Measurements from ENCODE around the gene LRP2BP. TPM values are rescaled to one million over a fixed set of nuclear protein-coding genes. Genes with fewer than 3 reads are reported as not detected.

LRP2BP gene
- total RNA-seq, 1 experiment from 2014 or later = 0.33 TPM

DNA sequence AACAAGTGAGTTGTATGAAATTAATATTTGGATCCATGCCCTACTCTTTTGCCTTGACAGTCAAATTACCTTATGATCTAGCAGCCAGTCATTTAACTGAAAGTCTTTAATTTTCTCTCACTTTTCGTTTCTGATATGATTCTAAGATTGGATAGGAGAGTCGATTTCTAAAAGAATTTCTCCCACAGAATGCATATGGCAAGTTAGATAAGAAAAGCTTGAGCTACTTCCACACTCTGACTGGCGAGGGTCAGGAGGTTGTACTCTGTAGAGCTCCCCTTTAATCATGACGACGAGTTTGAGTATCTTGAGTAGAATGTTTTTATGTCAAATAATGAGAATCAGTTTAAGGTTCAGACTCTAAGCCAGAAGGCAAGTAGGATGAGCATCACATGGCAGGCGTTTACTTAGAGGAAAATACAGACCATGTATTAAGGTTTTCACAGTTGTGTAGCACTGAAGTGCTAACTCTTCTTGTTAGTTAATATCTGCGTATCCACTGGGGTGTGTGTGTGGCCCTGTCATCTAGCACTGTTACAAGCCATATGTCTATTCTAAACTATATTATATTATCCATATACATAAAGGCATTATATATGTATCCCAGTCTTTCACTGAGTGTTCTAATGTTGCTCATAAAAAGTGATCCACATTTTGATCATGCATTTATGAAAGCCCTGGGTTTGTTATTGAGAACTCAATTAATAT lies 37.8 kb downstream of the LRP2BP start:
- Mint-ChIP-seq H3K27ac (no peak overlapping the region; the same call in 1 of the 2 replicates), H3K4me3 (no peak overlapping the region), H3K36me3 (peaks cover 9% of the 10 kb centered on the region; the same call in 1 of the 2 replicates), H3K27me3 (ENCODE audit: low read depth) (no peaks in the 10 kb centered on the region), H3K4me1 (peaks cover 5% of the 10 kb centered on the region), H3K9me3 (no peaks in the 10 kb centered on the region)
- CTCF ChIA-PET = no interaction called here
- DNase-seq (ENCODE audit: low spot score) = no peak
- no peak for ATAC-seq
- no peak for TF ChIP-seq JAZF1 (CRISPR knock-in tag; IDR thresholded peaks at IDR 0.05)
- TF ChIP-seq, protein P1, sequence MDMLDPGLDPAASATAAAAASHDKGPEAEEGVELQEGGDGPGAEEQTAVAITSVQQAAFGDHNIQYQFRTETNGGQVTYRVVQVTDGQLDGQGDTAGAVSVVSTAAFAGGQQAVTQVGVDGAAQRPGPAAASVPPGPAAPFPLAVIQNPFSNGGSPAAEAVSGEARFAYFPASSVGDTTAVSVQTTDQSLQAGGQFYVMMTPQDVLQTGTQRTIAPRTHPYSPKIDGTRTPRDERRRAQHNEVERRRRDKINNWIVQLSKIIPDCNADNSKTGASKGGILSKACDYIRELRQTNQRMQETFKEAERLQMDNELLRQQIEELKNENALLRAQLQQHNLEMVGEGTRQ (CRISPR knock-in tag; IDR thresholded peaks at IDR 0.05) = no peak
- TF ChIP-seq, protein P2, sequence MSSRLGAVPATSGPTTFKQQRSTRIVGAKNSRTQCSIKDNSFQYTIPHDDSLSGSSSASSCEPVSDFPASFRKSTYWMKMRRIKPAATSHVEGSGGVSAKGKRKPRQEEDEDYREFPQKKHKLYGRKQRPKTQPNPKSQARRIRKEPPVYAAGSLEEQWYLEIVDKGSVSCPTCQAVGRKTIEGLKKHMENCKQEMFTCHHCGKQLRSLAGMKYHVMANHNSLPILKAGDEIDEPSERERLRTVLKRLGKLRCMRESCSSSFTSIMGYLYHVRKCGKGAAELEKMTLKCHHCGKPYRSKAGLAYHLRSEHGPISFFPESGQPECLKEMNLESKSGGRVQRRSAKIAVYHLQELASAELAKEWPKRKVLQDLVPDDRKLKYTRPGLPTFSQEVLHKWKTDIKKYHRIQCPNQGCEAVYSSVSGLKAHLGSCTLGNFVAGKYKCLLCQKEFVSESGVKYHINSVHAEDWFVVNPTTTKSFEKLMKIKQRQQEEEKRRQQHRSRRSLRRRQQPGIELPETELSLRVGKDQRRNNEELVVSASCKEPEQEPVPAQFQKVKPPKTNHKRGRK (CRISPR knock-in tag; IDR thresholded peaks at IDR 0.05; ENCODE audit: borderline replicate concordance) = no peak
- TF ChIP-seq, protein P3, sequence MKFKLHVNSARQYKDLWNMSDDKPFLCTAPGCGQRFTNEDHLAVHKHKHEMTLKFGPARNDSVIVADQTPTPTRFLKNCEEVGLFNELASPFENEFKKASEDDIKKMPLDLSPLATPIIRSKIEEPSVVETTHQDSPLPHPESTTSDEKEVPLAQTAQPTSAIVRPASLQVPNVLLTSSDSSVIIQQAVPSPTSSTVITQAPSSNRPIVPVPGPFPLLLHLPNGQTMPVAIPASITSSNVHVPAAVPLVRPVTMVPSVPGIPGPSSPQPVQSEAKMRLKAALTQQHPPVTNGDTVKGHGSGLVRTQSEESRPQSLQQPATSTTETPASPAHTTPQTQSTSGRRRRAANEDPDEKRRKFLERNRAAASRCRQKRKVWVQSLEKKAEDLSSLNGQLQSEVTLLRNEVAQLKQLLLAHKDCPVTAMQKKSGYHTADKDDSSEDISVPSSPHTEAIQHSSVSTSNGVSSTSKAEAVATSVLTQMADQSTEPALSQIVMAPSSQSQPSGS (CRISPR knock-in tag; IDR thresholded peaks at IDR 0.05; ENCODE audit: borderline replicate concordance, low read depth) = no peak
- TF ChIP-seq, protein P4, sequence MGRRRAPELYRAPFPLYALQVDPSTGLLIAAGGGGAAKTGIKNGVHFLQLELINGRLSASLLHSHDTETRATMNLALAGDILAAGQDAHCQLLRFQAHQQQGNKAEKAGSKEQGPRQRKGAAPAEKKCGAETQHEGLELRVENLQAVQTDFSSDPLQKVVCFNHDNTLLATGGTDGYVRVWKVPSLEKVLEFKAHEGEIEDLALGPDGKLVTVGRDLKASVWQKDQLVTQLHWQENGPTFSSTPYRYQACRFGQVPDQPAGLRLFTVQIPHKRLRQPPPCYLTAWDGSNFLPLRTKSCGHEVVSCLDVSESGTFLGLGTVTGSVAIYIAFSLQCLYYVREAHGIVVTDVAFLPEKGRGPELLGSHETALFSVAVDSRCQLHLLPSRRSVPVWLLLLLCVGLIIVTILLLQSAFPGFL (CRISPR knock-in tag; IDR thresholded peaks at IDR 0.05; ENCODE audit: borderline replicate concordance) = no peak
- TF ChIP-seq ATF1 (CRISPR knock-in tag; IDR thresholded peaks at IDR 0.05) = no peak
- no peak for TF ChIP-seq ZNF232 (CRISPR knock-in tag; IDR thresholded peaks at IDR 0.05)
- no peak for TF ChIP-seq ZNF416 (CRISPR knock-in tag; IDR thresholded peaks at IDR 0.05)
- TF ChIP-seq, protein P5, sequence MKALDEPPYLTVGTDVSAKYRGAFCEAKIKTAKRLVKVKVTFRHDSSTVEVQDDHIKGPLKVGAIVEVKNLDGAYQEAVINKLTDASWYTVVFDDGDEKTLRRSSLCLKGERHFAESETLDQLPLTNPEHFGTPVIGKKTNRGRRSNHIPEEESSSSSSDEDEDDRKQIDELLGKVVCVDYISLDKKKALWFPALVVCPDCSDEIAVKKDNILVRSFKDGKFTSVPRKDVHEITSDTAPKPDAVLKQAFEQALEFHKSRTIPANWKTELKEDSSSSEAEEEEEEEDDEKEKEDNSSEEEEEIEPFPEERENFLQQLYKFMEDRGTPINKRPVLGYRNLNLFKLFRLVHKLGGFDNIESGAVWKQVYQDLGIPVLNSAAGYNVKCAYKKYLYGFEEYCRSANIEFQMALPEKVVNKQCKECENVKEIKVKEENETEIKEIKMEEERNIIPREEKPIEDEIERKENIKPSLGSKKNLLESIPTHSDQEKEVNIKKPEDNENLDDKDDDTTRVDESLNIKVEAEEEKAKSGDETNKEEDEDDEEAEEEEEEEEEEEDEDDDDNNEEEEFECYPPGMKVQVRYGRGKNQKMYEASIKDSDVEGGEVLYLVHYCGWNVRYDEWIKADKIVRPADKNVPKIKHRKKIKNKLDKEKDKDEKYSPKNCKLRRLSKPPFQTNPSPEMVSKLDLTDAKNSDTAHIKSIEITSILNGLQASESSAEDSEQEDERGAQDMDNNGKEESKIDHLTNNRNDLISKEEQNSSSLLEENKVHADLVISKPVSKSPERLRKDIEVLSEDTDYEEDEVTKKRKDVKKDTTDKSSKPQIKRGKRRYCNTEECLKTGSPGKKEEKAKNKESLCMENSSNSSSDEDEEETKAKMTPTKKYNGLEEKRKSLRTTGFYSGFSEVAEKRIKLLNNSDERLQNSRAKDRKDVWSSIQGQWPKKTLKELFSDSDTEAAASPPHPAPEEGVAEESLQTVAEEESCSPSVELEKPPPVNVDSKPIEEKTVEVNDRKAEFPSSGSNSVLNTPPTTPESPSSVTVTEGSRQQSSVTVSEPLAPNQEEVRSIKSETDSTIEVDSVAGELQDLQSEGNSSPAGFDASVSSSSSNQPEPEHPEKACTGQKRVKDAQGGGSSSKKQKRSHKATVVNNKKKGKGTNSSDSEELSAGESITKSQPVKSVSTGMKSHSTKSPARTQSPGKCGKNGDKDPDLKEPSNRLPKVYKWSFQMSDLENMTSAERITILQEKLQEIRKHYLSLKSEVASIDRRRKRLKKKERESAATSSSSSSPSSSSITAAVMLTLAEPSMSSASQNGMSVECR (CRISPR knock-in tag; IDR thresholded peaks at IDR 0.05; ENCODE audit: borderline replicate concordance) = no peak
- no peak for TF ChIP-seq ZBTB21 (CRISPR knock-in tag; IDR thresholded peaks at IDR 0.05; ENCODE audit: borderline replicate concordance)
- no peak for TF ChIP-seq NFYB (CRISPR knock-in tag; conservative IDR thresholded peaks at IDR 0.05; ENCODE audit: low read depth)
- TF ChIP-seq, protein P6, sequence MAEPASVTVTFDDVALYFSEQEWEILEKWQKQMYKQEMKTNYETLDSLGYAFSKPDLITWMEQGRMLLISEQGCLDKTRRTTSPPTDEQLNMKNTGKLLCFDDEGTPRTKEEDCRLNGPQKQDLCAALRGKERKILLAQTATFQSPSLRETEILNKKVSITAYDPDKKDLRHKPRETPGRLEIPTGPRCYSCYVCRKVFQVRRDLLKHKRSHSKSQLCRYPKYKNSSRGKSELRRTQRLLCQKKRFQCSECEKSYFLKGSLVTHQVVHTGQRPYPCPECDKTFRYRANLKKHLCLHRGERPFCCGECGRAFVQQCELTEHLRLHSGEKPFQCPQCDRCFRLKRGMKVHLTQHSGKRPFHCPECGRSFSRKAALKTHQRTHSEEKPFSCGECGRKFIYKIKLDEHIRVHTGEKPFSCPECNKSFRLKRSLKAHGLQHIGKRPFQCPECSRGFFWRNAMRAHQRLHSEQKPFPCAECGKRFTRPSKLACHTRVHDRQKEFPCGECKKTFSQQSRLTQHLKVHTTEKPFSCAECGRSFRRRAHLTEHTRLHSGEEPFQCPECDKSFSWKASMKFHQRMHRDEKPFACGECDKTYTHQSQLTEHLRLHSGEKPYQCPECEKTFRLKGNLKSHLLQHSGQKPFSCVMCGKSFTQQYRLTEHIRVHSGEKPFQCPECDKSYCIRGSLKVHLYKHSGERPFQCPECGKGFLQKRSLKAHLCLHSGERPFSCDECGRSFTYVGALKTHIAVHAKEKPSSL (CRISPR knock-in tag; conservative IDR thresholded peaks at IDR 0.05) = no peak
- TF ChIP-seq NFE2L1 (CRISPR knock-in tag; IDR thresholded peaks at IDR 0.05) = no peak
- TF ChIP-seq, protein P7, sequence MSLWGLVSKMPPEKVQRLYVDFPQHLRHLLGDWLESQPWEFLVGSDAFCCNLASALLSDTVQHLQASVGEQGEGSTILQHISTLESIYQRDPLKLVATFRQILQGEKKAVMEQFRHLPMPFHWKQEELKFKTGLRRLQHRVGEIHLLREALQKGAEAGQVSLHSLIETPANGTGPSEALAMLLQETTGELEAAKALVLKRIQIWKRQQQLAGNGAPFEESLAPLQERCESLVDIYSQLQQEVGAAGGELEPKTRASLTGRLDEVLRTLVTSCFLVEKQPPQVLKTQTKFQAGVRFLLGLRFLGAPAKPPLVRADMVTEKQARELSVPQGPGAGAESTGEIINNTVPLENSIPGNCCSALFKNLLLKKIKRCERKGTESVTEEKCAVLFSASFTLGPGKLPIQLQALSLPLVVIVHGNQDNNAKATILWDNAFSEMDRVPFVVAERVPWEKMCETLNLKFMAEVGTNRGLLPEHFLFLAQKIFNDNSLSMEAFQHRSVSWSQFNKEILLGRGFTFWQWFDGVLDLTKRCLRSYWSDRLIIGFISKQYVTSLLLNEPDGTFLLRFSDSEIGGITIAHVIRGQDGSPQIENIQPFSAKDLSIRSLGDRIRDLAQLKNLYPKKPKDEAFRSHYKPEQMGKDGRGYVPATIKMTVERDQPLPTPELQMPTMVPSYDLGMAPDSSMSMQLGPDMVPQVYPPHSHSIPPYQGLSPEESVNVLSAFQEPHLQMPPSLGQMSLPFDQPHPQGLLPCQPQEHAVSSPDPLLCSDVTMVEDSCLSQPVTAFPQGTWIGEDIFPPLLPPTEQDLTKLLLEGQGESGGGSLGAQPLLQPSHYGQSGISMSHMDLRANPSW (CRISPR knock-in tag; conservative IDR thresholded peaks at IDR 0.05; ENCODE audit: low read depth) = no peak
- POLR2A ChIA-PET = no interaction called here

Measured in WTC11 (cell line).